Measurements from ENCODE around the gene AGGF1.

Gene AGGF1

DNA sequence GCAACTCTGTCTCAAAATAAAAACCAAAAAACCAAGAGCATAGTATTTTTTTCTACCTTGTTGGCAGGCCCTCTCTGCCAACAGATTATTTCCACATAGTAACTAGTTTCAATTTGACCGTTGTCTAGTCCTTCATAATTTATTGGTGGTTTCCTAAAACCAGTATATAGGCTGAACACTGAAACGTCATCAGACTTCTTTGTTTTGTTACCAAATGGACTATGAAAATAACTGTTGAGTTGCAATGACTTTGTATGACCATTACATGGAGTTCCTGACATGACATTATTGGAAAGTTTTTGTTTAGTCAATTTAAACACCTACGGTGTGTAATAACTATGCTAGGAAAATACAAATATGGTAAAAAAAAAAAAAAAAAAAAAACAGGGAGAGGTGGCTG lies 1.7 kb downstream of the AGGF1 start:
- no peak for DNase-seq (ENCODE audit: low read depth)
- no peak overlapping the region for H3K4me3 ChIP-seq (ENCODE audit: low read depth, low read length)
- TF ChIP-seq CTCF (IDR thresholded peaks at IDR 0.05; ENCODE audit: low read depth, low read length) (no peak), POLR2A (IDR thresholded peaks at IDR 0.05; ENCODE audit: extremely low read depth, insufficient read length) (no peak), MYC (IDR thresholded peaks at IDR 0.05; ENCODE audit: low read depth, low read length) (no peak)
- TF ChIP-seq, protein P1, sequence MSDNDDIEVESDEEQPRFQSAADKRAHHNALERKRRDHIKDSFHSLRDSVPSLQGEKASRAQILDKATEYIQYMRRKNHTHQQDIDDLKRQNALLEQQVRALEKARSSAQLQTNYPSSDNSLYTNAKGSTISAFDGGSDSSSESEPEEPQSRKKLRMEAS (IDR thresholded peaks at IDR 0.05; ENCODE audit: low read depth, low read length) = no peak

GRCh38 chr5:77032635-77033034 lies 2.4 kb downstream of the AGGF1 start:
- TF ChIP-seq, protein P1 (IDR thresholded peaks at IDR 0.05; ENCODE audit: low read depth, low read length) = no peak
- TF ChIP-seq CTCF (IDR thresholded peaks at IDR 0.05; ENCODE audit: low read depth, low read length) (no peak), POLR2A (IDR thresholded peaks at IDR 0.05; ENCODE audit: extremely low read depth, insufficient read length) (no peak), MYC (IDR thresholded peaks at IDR 0.05; ENCODE audit: low read depth, low read length) (no peak)
- H3K4me3 ChIP-seq (ENCODE audit: low read depth, low read length) = no peak overlapping the region
- DNase-seq (ENCODE audit: low read depth) = no peak

- DNase-seq (ENCODE audit: low read depth) = no peak
- no peak for TF ChIP-seq POLR2A (IDR thresholded peaks at IDR 0.05; ENCODE audit: extremely low read depth, insufficient read length)
- no peak for TF ChIP-seq CTCF (IDR thresholded peaks at IDR 0.05; ENCODE audit: low read depth, low read length)
- TF ChIP-seq, protein P1 (IDR thresholded peaks at IDR 0.05; ENCODE audit: low read depth, low read length) = no peak
- TF ChIP-seq MYC (IDR thresholded peaks at IDR 0.05; ENCODE audit: low read depth, low read length) = no peak
- no peak overlapping the region for H3K4me3 ChIP-seq (ENCODE audit: low read depth, low read length)
Observed at GRCh38 chr5:77033338-77033737, 3.1 kb downstream of the AGGF1 start.

- no peak overlapping the region for H3K4me3 ChIP-seq (ENCODE audit: low read depth, low read length)
- TF ChIP-seq, protein P1 (IDR thresholded peaks at IDR 0.05; ENCODE audit: low read depth, low read length) = no peak
- no peak for TF ChIP-seq POLR2A (IDR thresholded peaks at IDR 0.05; ENCODE audit: extremely low read depth, insufficient read length)
- TF ChIP-seq CTCF (IDR thresholded peaks at IDR 0.05; ENCODE audit: low read depth, low read length) = no peak
- TF ChIP-seq MYC (IDR thresholded peaks at IDR 0.05; ENCODE audit: low read depth, low read length) = no peak
- no peak for DNase-seq (ENCODE audit: low read depth)
Observed at GRCh38 chr5:77035950-77036349, 5.7 kb downstream of the AGGF1 start.

DNA sequence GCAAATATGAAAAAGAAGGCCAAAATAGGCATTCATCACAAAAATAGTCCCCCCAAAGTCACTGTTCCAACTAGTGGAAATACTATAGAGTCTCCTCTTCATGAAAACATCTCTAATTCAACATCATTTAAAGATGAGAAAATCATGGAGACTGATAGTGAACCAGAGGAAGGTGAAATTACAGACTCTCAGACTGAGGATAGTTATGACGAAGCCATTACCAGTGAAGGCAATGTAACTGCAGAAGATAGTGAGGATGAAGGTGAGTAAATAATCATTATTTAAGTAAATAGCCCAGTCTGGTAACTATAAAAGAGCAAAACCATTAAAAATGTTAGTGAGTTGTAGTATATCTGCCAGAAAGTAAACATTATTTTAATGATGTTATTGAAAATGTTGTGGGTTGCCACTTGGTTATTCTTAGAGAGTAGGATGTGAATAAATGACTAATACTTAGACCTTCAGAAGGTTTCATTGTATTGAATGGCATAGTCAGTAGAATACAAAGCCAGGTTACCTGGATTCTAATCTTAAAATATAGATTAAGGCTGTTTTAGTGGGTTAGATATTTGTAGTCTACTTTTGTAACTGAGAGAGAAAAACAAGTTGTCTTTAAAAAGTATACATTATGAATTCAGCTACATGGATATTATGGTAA lies 16.3 kb downstream of the AGGF1 start:
- DNase-seq (ENCODE audit: low read depth) = no peak
- H3K4me3 ChIP-seq (ENCODE audit: low read depth, low read length) = no peak overlapping the region
- TF ChIP-seq POLR2A (IDR thresholded peaks at IDR 0.05; ENCODE audit: extremely low read depth, insufficient read length) = no peak
- TF ChIP-seq CTCF (IDR thresholded peaks at IDR 0.05; ENCODE audit: low read depth, low read length) = no peak
- no peak for TF ChIP-seq MYC (IDR thresholded peaks at IDR 0.05; ENCODE audit: low read depth, low read length)
- TF ChIP-seq, protein P1 (IDR thresholded peaks at IDR 0.05; ENCODE audit: low read depth, low read length) = no peak

All from NB4 (cell line).